ENCODE measurements around the gene LDLRAP1.
A peak's percentile ranks its signal among the peaks of the same experiment; 100 is the strongest.

DNA sequence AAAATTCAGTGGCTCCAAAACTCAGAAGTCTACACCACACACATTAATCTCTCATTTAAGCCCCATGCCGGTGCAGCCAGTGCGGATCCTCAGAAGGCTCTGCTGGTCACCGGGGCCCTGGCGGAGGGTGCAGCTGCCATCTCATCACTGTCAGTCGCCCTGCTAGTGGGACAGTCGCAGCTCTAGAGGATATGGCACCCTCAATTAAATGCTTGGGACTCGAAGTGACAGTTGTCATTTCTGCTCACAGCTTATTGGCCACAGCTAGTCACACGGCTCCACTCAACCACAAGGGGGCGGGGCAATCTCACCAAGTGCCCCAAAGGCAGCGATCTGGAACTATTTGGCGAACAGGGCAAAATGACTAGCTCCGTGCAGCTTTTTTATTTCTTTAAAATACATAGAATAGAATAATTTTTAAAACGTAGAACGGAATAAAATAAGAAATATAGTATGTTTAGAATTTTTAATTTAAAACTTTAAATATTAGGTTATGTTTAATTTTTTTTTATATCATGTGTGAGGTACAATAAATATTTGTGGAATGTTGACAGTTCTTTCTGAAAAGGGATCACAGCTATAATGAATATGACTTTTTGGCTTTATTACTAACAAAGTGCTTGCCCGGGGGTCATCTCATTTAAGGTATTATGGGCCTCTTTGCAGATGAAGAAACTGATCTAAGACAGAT lies 65.2 kb downstream of the LDLRAP1 start:
- TF ChIP-seq, protein P1, sequence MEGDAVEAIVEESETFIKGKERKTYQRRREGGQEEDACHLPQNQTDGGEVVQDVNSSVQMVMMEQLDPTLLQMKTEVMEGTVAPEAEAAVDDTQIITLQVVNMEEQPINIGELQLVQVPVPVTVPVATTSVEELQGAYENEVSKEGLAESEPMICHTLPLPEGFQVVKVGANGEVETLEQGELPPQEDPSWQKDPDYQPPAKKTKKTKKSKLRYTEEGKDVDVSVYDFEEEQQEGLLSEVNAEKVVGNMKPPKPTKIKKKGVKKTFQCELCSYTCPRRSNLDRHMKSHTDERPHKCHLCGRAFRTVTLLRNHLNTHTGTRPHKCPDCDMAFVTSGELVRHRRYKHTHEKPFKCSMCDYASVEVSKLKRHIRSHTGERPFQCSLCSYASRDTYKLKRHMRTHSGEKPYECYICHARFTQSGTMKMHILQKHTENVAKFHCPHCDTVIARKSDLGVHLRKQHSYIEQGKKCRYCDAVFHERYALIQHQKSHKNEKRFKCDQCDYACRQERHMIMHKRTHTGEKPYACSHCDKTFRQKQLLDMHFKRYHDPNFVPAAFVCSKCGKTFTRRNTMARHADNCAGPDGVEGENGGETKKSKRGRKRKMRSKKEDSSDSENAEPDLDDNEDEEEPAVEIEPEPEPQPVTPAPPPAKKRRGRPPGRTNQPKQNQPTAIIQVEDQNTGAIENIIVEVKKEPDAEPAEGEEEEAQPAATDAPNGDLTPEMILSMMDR (IDR thresholded peaks at IDR 0.05; ENCODE audit: low read depth, low read length): peak; percentile 27
- TF ChIP-seq POLR2A (IDR thresholded peaks at IDR 0.05; ENCODE audit: extremely low read depth, insufficient read length): no peak

Data from NB4 (cell line).